Gastrocnemius medialis (tissue), 4 donors: ENCODE measurements around the gene KNDC1. TPM values are rescaled to one million over a fixed set of nuclear protein-coding genes. Genes with fewer than 3 reads are reported as not detected.

Source experiments
- ATAC-seq, 2 donors: fragments of 150-250 bp; one replicate each; pipeline ENCODE4 v1.9.1; 2016
- DNase-seq, 2 donors: peaks; one replicate each; pipeline ENCODE4 v3.0.0-alpha.2; 2019
- H3K27ac ChIP-seq, 4 donors: fragments of 200-600 bp; sonication (generic); 1 replicate in 1 of 4; 2 replicates in 3 of 4; pipeline ENCODE4 v1.5.1; 2016 to 2018; ENCODE audit warnings: mild to moderate bottlenecking in 2 of 4, moderate library complexity in 1 of 4
- H3K27me3 ChIP-seq, 3 donors: fragments of 200-600 bp; sonication (generic) in 2 of 3; 1 replicate in 1 of 3; 2 replicates in 2 of 3; pipeline versions ENCODE4 v1.5.1 to v1.6.0; 2016 to 2019; ENCODE audit warnings: mild to moderate bottlenecking in 1 of 3, moderate library complexity in 1 of 3
- H3K36me3 ChIP-seq, 2 donors: fragments of 200-600 bp; sonication (generic) in 1 of 2; one replicate each; pipeline ENCODE4 v1.5.1; 2017 to 2018
- H3K4me1 ChIP-seq, 2 donors: fragments of 200-600 bp; sonication (generic) in 1 of 2; one replicate each; pipeline ENCODE4 v1.5.1; 2016 to 2017; ENCODE audit warnings: mild to moderate bottlenecking in 2 of 2
- H3K4me3 ChIP-seq, 4 donors: fragments of 200-600 bp; sonication (generic) in 3 of 4; 1 replicate in 1 of 4; 2 replicates in 3 of 4; pipeline ENCODE4 v1.5.1; 2016 to 2019; ENCODE audit warnings: mild to moderate bottlenecking in 2 of 4
- H3K9me3 ChIP-seq, 3 donors: fragments of 200-600 bp; sonication (generic) in 2 of 3; 1 replicate in 1 of 3; 2 replicates in 2 of 3; pipeline ENCODE4 v1.5.1; 2016 to 2019
- POLR2A ChIP-seq, 2 donors: fragments of 450-650 bp; IDR thresholded peaks; one replicate each; pipeline ENCODE4 v1.6.1; 2017; ENCODE audit warnings: antibody characterized with exemption in 2 of 2, mild to moderate bottlenecking in 2 of 2, moderate library complexity in 2 of 2
- in situ Hi-C, 4 donors: fragments of 200-750 bp; cut with MboI; loops; one replicate each; pipeline versions ENCODE4 v1.15.0 to v1.8.0; 2017; ENCODE audit warnings: low sequenced_read_pairs in 4 of 4
- intact Hi-C: fragments of 100-400 bp; cut with DNase I; formaldehyde crosslinking; loops from one replicate; pipeline ENCODE4 v1.15.1; 2023; ENCODE audit warnings: low total_unique reads
- total RNA-seq, 4 donors: library from RNA; depleted of rRNA; stranded (reverse); fragments of >200 nt; gene quantifications; one replicate each; pipeline versions ENCODE4 v1.1.0 to v1.2.3, GENCODE V29; 2016
- TF ChIP-seq, protein P1 (sequence below), 5 experiments: fragments of 450-650 bp in 3 of 5; fragments of 200-600 bp in 2 of 5; sonication (generic) in 2 of 5; IDR thresholded peaks in 4 of 5; conservative IDR thresholded peaks in 1 of 5; 1 replicate in 4 of 5; 2 replicates in 1 of 5; pipeline ENCODE4 v1.5.1; 2016 to 2019; ENCODE audit warnings: antibody characterized with exemption in 5 of 5, mild to moderate bottlenecking in 3 of 5, moderate library complexity in 3 of 5

Gene KNDC1
- total RNA-seq, 4 donors from 2014 or later, result 0.04 to 0.13 TPM; not detected in 2

- H3K27ac ChIP-seq, result no peak overlapping the region
- H3K27me3 ChIP-seq, result peaks cover 0 to 5% (median 3%) of the 10 kb centered on the region in 3 donors
- no peaks in the 10 kb centered on the region for H3K36me3 ChIP-seq
- no peaks in the 10 kb centered on the region for H3K9me3 ChIP-seq
- no peak for ATAC-seq
- intact Hi-C loops (no loop called here), in situ Hi-C loops (no loop called here)
- TF ChIP-seq, protein P1, sequence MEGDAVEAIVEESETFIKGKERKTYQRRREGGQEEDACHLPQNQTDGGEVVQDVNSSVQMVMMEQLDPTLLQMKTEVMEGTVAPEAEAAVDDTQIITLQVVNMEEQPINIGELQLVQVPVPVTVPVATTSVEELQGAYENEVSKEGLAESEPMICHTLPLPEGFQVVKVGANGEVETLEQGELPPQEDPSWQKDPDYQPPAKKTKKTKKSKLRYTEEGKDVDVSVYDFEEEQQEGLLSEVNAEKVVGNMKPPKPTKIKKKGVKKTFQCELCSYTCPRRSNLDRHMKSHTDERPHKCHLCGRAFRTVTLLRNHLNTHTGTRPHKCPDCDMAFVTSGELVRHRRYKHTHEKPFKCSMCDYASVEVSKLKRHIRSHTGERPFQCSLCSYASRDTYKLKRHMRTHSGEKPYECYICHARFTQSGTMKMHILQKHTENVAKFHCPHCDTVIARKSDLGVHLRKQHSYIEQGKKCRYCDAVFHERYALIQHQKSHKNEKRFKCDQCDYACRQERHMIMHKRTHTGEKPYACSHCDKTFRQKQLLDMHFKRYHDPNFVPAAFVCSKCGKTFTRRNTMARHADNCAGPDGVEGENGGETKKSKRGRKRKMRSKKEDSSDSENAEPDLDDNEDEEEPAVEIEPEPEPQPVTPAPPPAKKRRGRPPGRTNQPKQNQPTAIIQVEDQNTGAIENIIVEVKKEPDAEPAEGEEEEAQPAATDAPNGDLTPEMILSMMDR (IDR thresholded peaks at IDR 0.05 in 4 of 5, conservative IDR thresholded peaks at IDR 0.05 in 1 of 5), result no peak
- TF ChIP-seq POLR2A (IDR thresholded peaks at IDR 0.05), result no peak
- no peak for DNase-seq
- H3K4me1 ChIP-seq, result no peaks in the 10 kb centered on the region
- H3K4me3 ChIP-seq, result no peak overlapping the region
Measured at GRCh38 chr10:133203652-133204195, 43.7 kb downstream of the KNDC1 start.

DNA sequence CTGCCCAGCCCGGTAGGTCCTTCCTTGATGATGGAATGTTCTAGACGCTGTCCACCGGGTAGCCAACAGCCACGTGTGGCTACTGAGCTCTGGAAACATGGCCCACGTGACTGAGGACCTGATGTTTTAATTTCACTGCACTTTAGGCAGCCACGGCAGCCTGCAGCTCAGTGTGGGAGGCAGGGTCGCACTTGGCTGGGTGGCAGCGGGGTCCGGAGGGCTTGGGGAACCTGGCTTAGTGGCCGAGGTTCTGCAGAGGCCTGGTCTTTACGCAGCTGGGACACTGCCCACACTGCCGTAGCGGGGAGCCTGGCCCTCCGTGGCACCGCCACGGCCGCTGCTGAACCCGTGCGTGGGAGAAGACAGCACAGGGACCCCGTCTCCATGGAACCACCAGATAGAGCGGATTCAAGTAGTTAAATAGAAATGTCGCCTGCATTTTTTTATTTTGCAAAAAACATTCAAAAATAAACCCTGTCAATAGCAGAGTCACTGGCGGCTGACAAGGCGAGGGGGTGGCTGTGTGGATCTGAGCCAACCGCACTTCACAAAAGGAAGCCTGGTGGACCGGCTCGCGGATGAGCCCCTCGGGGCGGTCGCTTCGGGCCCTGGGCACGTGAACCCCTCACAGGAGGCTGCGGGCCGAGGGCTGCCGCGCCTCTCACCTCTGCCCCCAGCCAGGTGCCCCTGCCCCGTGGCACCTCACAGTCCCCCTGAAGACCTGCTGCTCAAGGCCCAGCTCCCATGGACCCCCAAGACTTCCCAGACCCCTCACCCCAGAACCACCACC is 44.4 kb downstream of the KNDC1 start:
- DNase-seq, result no peak
- intact Hi-C loops, result no loop called here
- Histone ChIP-seq H3K36me3 (no peaks in the 10 kb centered on the region), H3K4me1 (no peaks in the 10 kb centered on the region), H3K9me3 (no peaks in the 10 kb centered on the region), H3K27me3 (peaks cover 0 to 5% (median 3%) of the 10 kb centered on the region in 3 donors), H3K4me3 (no peak overlapping the region), H3K27ac (no peak overlapping the region)
- ATAC-seq, result no peak
- in situ Hi-C loops, result no loop called here
- no peak for TF ChIP-seq POLR2A (IDR thresholded peaks at IDR 0.05)
- TF ChIP-seq, protein P1 (IDR thresholded peaks at IDR 0.05 in 4 of 5, conservative IDR thresholded peaks at IDR 0.05 in 1 of 5), result no peak

- no peak for DNase-seq
- ATAC-seq, result no peak
- H3K4me1 ChIP-seq, result no peaks in the 10 kb centered on the region
- H3K4me3 ChIP-seq, result no peak overlapping the region
- TF ChIP-seq POLR2A (IDR thresholded peaks at IDR 0.05), result no peak
- TF ChIP-seq, protein P1 (IDR thresholded peaks at IDR 0.05 in 4 of 5, conservative IDR thresholded peaks at IDR 0.05 in 1 of 5), result no peak
- H3K36me3 ChIP-seq, result no peaks in the 10 kb centered on the region
- H3K27me3 ChIP-seq, result peaks cover 0 to 3% (median 1%) of the 10 kb centered on the region in 3 donors
- in situ Hi-C loops, result no loop called here
- intact Hi-C loops, result no loop called here
- H3K9me3 ChIP-seq, result no peaks in the 10 kb centered on the region
- no peak overlapping the region for H3K27ac ChIP-seq
Measured at GRCh38 chr10:133205146-133205545, 45.1 kb downstream of the KNDC1 start.

DNA sequence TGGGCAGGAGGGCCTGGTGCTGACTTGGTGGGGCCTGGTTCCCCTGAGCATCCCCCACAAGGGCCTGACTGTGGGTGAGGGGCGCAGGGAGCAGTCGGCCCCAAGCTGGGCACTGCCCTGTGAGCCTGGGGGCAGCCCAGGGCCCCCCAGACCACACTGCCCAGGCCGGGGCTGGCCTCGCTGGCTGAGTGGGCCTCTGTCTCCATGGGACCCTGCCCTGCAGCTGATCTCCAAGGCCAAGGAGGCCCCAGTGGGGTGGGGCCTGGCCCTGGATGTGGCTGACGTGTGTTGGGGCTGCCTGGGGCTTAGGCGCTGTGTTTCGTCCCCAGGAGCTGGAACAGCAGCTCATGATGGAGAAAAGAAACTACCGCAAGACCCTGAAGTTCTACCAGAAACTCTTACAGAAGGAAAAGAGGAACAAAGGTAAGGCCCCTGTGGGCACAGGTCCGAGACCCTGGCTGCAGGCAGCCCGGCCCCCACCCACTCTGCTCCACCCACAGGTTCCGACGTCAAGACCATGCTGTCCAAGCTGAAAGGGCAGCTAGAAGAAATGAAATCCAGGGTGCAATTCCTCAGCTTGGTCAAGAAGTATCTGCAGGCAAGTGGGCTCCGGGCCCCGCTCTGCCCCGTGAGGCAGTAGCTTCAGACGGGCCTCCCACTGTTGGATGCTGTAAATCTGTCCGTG is 46.5 kb downstream of the KNDC1 start:
- H3K4me3 ChIP-seq, result no peak overlapping the region
- intact Hi-C loops, result no loop called here
- TF ChIP-seq, protein P1 (IDR thresholded peaks at IDR 0.05 in 4 of 5, conservative IDR thresholded peaks at IDR 0.05 in 1 of 5), result no peak
- no peak for TF ChIP-seq POLR2A (IDR thresholded peaks at IDR 0.05)
- ATAC-seq (no peak), DNase-seq (no peak)
- H3K27ac ChIP-seq, result no peak overlapping the region
- H3K36me3 ChIP-seq, result no peaks in the 10 kb centered on the region
- in situ Hi-C loops, result no loop called here
- H3K4me1 ChIP-seq, result no peaks in the 10 kb centered on the region
- H3K27me3 ChIP-seq, result peaks cover 0 to 3% (median 0%) of the 10 kb centered on the region in 3 donors
- H3K9me3 ChIP-seq, result no peaks in the 10 kb centered on the region
